Activated CD8-positive, alpha-beta T cell treated with anti-CD3 and anti-CD28 coated beads for 36 hours (primary cell): Measurements from ENCODE around the gene MCF2L2. TPM values are rescaled to one million over a fixed set of nuclear protein-coding genes. Genes with fewer than 3 reads are reported as not detected.

ENCODE experiments used
- ATAC-seq: fragments of 200-7000 bp; cut with Tn5 transposase; one replicate; pipeline ENCODE4 v1.10.0; 2021; ENCODE audit warnings: mild to moderate bottlenecking, moderate library complexity
- CTCF ChIA-PET: fragments of 350-600 bp; sonication (Branson Sonifier 250); formaldehyde crosslinking; loops from one replicate; lab custom pipeline; 2021; ENCODE audit warnings: antibody characterized with exemption; lab: Charles Lee
- POLR2A ChIA-PET: fragments of 350-600 bp; sonication (Branson Sonifier 250); formaldehyde crosslinking; loops from one replicate; lab custom pipeline; 2021; ENCODE audit warnings: antibody characterized with exemption; lab: Charles Lee
- DNase-seq: peaks from one replicate; pipeline ENCODE4 v3.0.0-alpha.2; 2020
- H3K27ac Mint-ChIP-seq: one replicate; pipeline ENCODE4 v1.8.0; 2021; ENCODE audit warnings: mild to moderate bottlenecking, mixed read lengths
- H3K27me3 Mint-ChIP-seq: one replicate; pipeline ENCODE4 v1.8.0; 2021; ENCODE audit warnings: mixed read lengths
- H3K36me3 Mint-ChIP-seq: one replicate; pipeline ENCODE4 v1.8.0; 2021; ENCODE audit warnings: low read depth, mixed read lengths
- H3K4me1 Mint-ChIP-seq: one replicate; pipeline ENCODE4 v1.8.0; 2021; ENCODE audit warnings: low read depth, mixed read lengths
- H3K4me3 Mint-ChIP-seq: one replicate; pipeline ENCODE4 v1.8.0; 2021; ENCODE audit warnings: mild to moderate bottlenecking, moderate library complexity, mixed read lengths
- H3K9me3 Mint-ChIP-seq: one replicate; pipeline ENCODE4 v1.8.0; 2021; ENCODE audit warnings: mixed read lengths
- intact Hi-C: fragments of 100-400 bp; cut with micrococcal nuclease; formaldehyde crosslinking; loops from one replicate; pipeline ENCODE4 v1.10.0; 2022
- total RNA-seq, 2 experiments: library from RNA; stranded (reverse); gene quantifications; one replicate each; pipeline ENCODE4 v1.2.3, GENCODE V29; 2021
- TF ChIP-seq, protein P1 (sequence below): fragments of 200-600 bp; IDR thresholded peaks from one replicate; pipeline ENCODE4 v1.8.0; 2022; ENCODE audit warnings: antibody characterized with exemption, mild to moderate bottlenecking

The MCF2L2 gene
- total RNA-seq, 2 experiments from 2014 or later, result 3.5 to 3.7 TPM

DNA sequence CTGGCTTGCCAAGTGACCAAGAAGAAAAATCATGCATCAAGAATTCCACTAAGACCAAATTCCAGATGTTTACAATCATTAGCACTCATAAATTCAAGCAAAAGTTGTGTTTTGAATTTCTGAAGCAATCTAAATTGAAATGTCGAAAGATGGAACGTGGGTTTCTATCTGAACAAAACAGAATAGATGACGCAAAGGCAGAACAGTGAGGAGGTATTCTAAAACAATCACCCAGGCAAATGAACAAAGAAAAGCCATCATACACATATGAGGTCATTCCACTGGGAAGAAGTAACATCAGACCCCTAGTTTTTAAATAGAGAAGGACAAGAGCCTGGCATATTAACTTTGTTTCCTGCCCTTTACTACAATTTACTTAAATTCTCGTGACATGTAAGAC, 58.0 kb downstream of the MCF2L2 start:
- ATAC-seq, result no peak
- Mint-ChIP-seq H3K36me3 (no peaks in the 10 kb centered on the region), H3K27me3 (no peaks in the 10 kb centered on the region), H3K9me3 (no peaks in the 10 kb centered on the region), H3K4me1 (peaks cover 28% of the 10 kb centered on the region), H3K4me3 (no peak overlapping the region), H3K27ac (no peak overlapping the region)
- TF ChIP-seq, protein P1, sequence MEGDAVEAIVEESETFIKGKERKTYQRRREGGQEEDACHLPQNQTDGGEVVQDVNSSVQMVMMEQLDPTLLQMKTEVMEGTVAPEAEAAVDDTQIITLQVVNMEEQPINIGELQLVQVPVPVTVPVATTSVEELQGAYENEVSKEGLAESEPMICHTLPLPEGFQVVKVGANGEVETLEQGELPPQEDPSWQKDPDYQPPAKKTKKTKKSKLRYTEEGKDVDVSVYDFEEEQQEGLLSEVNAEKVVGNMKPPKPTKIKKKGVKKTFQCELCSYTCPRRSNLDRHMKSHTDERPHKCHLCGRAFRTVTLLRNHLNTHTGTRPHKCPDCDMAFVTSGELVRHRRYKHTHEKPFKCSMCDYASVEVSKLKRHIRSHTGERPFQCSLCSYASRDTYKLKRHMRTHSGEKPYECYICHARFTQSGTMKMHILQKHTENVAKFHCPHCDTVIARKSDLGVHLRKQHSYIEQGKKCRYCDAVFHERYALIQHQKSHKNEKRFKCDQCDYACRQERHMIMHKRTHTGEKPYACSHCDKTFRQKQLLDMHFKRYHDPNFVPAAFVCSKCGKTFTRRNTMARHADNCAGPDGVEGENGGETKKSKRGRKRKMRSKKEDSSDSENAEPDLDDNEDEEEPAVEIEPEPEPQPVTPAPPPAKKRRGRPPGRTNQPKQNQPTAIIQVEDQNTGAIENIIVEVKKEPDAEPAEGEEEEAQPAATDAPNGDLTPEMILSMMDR, result no peak
- DNase-seq, result no peak
- intact Hi-C loops, result no loop called here
- ChIA-PET POLR2A (interaction anchor here (0.6 kb wide), 1 partner anchor 59 kb away, joined by 3 read pairs; no protein-coding TSS in a partner anchor), CTCF (interaction anchor here (1.1 to 3.5 kb wide), 4 partner anchors 12 to 186 kb away, joined by 3 to 23 read pairs (median 4); no protein-coding TSS in a partner anchor)

DNA sequence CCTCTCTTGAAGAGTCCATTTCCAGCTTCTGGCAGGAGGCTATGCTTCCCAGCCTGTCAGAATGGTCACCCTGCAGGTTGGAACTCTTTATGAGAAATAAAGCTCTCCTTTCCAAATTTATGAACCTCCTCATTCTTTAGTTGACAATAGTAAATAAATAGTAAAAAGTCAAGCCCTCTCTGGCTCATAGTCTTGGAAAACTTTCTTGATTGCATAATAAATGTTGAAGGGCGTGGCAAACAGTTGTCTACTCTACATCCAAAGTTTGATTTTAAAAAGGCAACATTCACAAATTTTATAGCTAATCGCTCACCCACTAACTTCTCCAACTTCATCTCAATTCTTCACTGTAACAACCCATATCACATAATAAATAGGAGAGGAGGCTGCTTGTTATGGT, 58.8 kb downstream of the MCF2L2 start:
- CTCF ChIA-PET, result interaction anchor here (1.1 to 1.3 kb wide), 3 partner anchors 17 to 185 kb away, joined by 3 to 6 read pairs (median 3); no protein-coding TSS in a partner anchor
- POLR2A ChIA-PET, result no interaction called here
- TF ChIP-seq, protein P1, result no peak
- Mint-ChIP-seq H3K9me3 (no peaks in the 10 kb centered on the region), H3K27ac (no peak overlapping the region), H3K4me3 (no peak overlapping the region), H3K27me3 (no peaks in the 10 kb centered on the region), H3K4me1 (peaks cover 31% of the 10 kb centered on the region), H3K36me3 (no peaks in the 10 kb centered on the region)
- ATAC-seq, result no peak
- intact Hi-C loops, result no loop called here
- no peak for DNase-seq

DNA sequence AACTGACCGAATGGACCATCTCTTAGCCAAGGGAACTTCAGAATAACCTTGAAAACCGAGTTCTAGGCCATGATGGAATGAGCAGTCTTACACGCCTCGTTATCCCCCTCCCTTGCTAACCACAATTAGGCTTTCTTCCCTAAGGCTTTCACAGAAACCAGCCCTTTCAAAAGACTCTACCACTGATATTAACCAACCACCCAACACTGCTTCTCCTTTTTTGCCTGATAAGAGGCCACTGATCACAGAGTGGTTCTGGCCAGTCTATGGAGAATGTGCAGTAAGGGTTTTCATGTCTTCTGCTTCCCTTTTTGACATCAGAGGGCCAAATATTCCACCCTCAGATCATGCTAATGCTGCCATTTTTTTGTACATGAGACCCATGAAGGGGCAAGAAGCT, 59.3 kb downstream of the MCF2L2 start:
- intact Hi-C loops, result no loop called here
- ATAC-seq (no peak), DNase-seq (no peak)
- ChIA-PET CTCF (interaction anchor here (1.1 kb wide), 1 partner anchor 185 kb away, joined by 6 read pairs; no protein-coding TSS in a partner anchor), POLR2A (interaction anchor here (1.5 kb wide), 1 partner anchor 116 kb away, joined by 5 read pairs; the partner anchor contains the start of gene B3GNT5)
- Mint-ChIP-seq H3K36me3 (no peaks in the 10 kb centered on the region), H3K27ac (no peak overlapping the region), H3K9me3 (no peaks in the 10 kb centered on the region), H3K27me3 (no peaks in the 10 kb centered on the region), H3K4me3 (no peak overlapping the region), H3K4me1 (peaks cover 31% of the 10 kb centered on the region)
- TF ChIP-seq, protein P1, result no peak

DNA sequence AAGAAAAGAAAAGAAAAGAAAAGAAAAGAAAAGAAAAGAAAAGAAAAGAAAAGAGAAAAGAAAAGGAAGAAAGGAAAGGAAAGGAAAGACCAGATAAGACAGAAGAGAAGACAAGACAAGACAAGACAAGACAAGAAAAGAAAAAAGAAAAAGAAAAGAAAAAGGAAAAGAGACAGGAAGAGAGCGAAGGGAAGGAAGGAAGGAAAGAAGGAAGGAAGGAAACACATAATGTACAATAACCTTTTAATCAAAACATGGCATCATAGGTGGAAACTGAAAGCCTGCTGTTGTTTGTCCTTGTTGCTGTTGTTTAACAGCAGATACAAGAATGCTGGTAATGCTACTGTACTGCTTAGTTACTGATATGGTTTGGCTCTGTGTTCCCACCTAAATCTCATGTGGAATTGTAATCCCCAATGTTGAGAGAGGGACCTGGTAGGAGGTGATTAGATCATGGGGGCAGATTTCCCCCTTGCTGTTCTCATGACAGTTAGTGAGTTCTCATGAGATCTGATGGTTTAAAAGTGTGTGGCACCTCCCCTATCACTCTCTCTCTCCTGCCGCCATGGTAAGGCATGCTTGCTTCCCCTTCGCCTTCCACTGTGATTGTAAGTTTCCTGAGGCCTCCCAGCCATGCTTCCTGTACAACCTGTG, 67.3 kb downstream of the MCF2L2 start:
- ChIA-PET CTCF (no interaction called here), POLR2A (no interaction called here)
- intact Hi-C loops, result no loop called here
- ATAC-seq, result no peak
- DNase-seq, result no peak
- Mint-ChIP-seq H3K27me3 (no peaks in the 10 kb centered on the region), H3K27ac (no peak overlapping the region), H3K36me3 (no peaks in the 10 kb centered on the region), H3K4me1 (peaks cover 18% of the 10 kb centered on the region), H3K4me3 (no peak overlapping the region), H3K9me3 (no peaks in the 10 kb centered on the region)
- TF ChIP-seq, protein P1, result no peak

DNA sequence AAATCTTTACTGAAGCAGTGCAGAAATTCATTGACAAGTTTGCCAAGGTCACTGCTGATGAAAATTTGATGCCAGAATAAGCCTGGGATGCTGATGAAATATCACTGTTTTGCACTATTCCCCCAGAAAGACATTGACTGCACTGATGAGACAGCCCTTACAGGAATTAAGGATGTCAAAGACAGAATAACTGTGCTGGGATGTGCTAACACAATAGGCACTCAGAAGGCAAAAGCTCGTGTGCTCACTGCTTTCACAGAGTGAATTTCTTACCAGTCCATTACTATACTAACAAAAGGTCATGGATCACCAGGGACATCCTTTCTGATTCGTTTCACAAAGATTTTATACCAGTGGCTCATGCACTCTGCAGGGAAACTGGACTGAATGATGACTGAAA, 69.4 kb downstream of the MCF2L2 start:
- DNase-seq (no peak), ATAC-seq (no peak)
- no peak overlapping the region for H3K4me3 Mint-ChIP-seq
- H3K4me1 Mint-ChIP-seq, result peaks cover 7% of the 10 kb centered on the region
- ChIA-PET CTCF (no interaction called here), POLR2A (no interaction called here)
- H3K27ac Mint-ChIP-seq, result no peak overlapping the region
- no peaks in the 10 kb centered on the region for H3K27me3 Mint-ChIP-seq
- no peaks in the 10 kb centered on the region for H3K9me3 Mint-ChIP-seq
- intact Hi-C loops, result no loop called here
- TF ChIP-seq, protein P1, result no peak
- no peaks in the 10 kb centered on the region for H3K36me3 Mint-ChIP-seq
